Measurements from ENCODE around the gene BCAP31.
"Not testable (repeated sequence)": the region's sequence is repeated elsewhere in the genome, so short reads cannot be mapped to it uniquely, and the experiment has no call there.

DNA sequence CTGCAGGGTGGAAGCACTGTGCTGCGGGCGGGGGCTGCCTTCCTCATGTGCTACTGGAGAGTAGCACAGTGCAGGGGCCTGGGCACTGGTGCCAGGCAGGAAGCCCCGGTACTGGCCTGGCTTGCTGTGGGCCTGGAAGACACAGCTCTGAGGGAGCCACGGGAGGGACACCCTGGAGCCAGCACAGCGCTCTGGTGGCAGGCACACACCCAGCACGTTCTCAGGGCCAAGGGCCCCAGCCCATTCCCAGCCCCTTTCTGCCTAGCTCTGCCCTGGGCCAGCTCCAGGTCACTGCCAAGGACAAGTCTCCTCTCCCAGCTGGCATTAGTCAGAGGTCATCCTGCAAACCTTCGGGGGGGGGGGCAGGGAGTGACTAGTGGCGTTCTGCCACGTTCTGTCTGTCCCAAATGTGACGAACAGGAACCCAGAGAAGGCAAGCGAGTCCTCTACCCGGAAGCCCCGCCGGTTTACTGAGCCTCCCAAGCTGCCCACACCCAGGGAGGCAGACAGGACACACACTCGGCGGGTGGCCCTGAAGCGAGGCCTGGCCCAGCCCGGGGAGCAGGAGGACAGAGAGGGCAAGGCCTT is 24.3 kb downstream of the BCAP31 start:
- TF ChIP-seq, protein P1, sequence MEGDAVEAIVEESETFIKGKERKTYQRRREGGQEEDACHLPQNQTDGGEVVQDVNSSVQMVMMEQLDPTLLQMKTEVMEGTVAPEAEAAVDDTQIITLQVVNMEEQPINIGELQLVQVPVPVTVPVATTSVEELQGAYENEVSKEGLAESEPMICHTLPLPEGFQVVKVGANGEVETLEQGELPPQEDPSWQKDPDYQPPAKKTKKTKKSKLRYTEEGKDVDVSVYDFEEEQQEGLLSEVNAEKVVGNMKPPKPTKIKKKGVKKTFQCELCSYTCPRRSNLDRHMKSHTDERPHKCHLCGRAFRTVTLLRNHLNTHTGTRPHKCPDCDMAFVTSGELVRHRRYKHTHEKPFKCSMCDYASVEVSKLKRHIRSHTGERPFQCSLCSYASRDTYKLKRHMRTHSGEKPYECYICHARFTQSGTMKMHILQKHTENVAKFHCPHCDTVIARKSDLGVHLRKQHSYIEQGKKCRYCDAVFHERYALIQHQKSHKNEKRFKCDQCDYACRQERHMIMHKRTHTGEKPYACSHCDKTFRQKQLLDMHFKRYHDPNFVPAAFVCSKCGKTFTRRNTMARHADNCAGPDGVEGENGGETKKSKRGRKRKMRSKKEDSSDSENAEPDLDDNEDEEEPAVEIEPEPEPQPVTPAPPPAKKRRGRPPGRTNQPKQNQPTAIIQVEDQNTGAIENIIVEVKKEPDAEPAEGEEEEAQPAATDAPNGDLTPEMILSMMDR (IDR thresholded peaks at IDR 0.05) = not testable (repeated sequence)
- TF ChIP-seq POLR2A, EP300 (IDR thresholded peaks at IDR 0.05): not testable (repeated sequence)
